Loucy (cell line): ENCODE results near the gene CLEC16A.

Experiments
- H2AFZ ChIP-seq: fragments of 200-600 bp; sonication (generic); 2 replicates; pipeline ENCODE4 v1.6.0; 2016; ENCODE audit warnings: antibody characterized with exemption, mild to moderate bottlenecking, low read length, moderate library complexity
- H3F3A ChIP-seq: fragments of 200-600 bp; 2 replicates; pipeline ENCODE4 v1.6.0; 2016; ENCODE audit warnings: antibody characterized with exemption, low read depth, mild to moderate bottlenecking
- H3K27me3 ChIP-seq: fragments of 200-600 bp; sonication (generic); 2 replicates; pipeline ENCODE4 v1.6.1; 2014; ENCODE audit warnings: low read length, mild to moderate bottlenecking; ENCODE audit not compliant: insufficient read depth, poor library complexity, severe bottlenecking
- H3K36me3 ChIP-seq: fragments of 200-600 bp; sonication (generic); 2 replicates; pipeline ENCODE4 v1.6.1; 2016; ENCODE audit warnings: low read length; ENCODE audit not compliant: insufficient read depth
- H3K4me1 ChIP-seq: fragments of 200-600 bp; sonication (generic); 2 replicates; pipeline ENCODE4 v1.5.1; 2014; ENCODE audit warnings: low read length, mild to moderate bottlenecking; ENCODE audit not compliant: insufficient read depth, poor library complexity, severe bottlenecking
- H3K4me2 ChIP-seq: fragments of 200-600 bp; sonication (generic); 2 replicates; pipeline ENCODE4 v1.6.0; 2014; ENCODE audit warnings: antibody characterized with exemption, low read length, low read depth, mild to moderate bottlenecking; ENCODE audit not compliant: poor library complexity, severe bottlenecking
- H3K4me3 ChIP-seq: fragments of 200-600 bp; sonication (generic); 2 replicates; pipeline ENCODE4 v1.5.1; 2014; ENCODE audit warnings: low read length, mild to moderate bottlenecking, mixed read lengths; ENCODE audit not compliant: poor library complexity, severe bottlenecking
- H3K79me2 ChIP-seq: fragments of 200-600 bp; sonication (generic); 2 replicates; pipeline ENCODE4 v1.6.1; 2014; ENCODE audit warnings: low read length; ENCODE audit not compliant: insufficient read depth
- H3K9ac ChIP-seq: fragments of 200-600 bp; sonication (generic); 2 replicates; pipeline ENCODE4 v1.6.0; 2014; ENCODE audit warnings: mild to moderate bottlenecking, low read depth, low read length, moderate library complexity; ENCODE audit not compliant: poor library complexity, severe bottlenecking
- H3K9me2 ChIP-seq: fragments of 200-600 bp; sonication (generic); replicated peaks from 2 replicates; pipeline ENCODE4 v1.6.1; 2016; ENCODE audit warnings: low read depth, low read length, mixed read lengths
- H3K9me3 ChIP-seq: fragments of 200-600 bp; sonication (generic); 2 replicates; pipeline ENCODE4 v1.6.1; 2014; ENCODE audit warnings: mild to moderate bottlenecking, antibody characterized with exemption, low read length, low read depth; ENCODE audit not compliant: insufficient read depth
- H4K20me1 ChIP-seq: fragments of 200-600 bp; sonication (generic); 2 replicates; pipeline ENCODE4 v1.6.0; 2014; ENCODE audit warnings: antibody characterized with exemption, low read length, mild to moderate bottlenecking; ENCODE audit not compliant: insufficient read depth, poor library complexity, severe bottlenecking
- EZH2phosphoT487 ChIP-seq: fragments of 200-600 bp; IDR thresholded peaks from 2 replicates; pipeline ENCODE4 v1.6.1; 2018; ENCODE audit warnings: antibody characterized with exemption, mild to moderate bottlenecking, moderate library complexity, borderline replicate concordance
- TF ChIP-seq, protein P1 (sequence below): fragments of 200-600 bp; sonication (generic); conservative IDR thresholded peaks from 2 replicates; pipeline ENCODE4 v1.5.1; 2014; ENCODE audit warnings: mild to moderate bottlenecking, antibody characterized with exemption, low read length

The CLEC16A gene

GRCh38 chr16:10957771-10958482 lies 13.6 kb downstream of the CLEC16A start:
- H3F3A ChIP-seq: no peaks in the 10 kb centered on the region
- H3K9me3 ChIP-seq: no peaks in the 10 kb centered on the region
- H3K36me3 ChIP-seq: peaks cover 8% of the 10 kb centered on the region; the same call in 1 of the 2 replicates
- peaks cover 6% of the 10 kb centered on the region; the same call in 1 of the 2 replicates for H3K79me2 ChIP-seq
- H3K9ac ChIP-seq: no peak overlapping the region
- peaks cover 10% of the 10 kb centered on the region for H3K4me1 ChIP-seq
- TF ChIP-seq, protein P1, sequence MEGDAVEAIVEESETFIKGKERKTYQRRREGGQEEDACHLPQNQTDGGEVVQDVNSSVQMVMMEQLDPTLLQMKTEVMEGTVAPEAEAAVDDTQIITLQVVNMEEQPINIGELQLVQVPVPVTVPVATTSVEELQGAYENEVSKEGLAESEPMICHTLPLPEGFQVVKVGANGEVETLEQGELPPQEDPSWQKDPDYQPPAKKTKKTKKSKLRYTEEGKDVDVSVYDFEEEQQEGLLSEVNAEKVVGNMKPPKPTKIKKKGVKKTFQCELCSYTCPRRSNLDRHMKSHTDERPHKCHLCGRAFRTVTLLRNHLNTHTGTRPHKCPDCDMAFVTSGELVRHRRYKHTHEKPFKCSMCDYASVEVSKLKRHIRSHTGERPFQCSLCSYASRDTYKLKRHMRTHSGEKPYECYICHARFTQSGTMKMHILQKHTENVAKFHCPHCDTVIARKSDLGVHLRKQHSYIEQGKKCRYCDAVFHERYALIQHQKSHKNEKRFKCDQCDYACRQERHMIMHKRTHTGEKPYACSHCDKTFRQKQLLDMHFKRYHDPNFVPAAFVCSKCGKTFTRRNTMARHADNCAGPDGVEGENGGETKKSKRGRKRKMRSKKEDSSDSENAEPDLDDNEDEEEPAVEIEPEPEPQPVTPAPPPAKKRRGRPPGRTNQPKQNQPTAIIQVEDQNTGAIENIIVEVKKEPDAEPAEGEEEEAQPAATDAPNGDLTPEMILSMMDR: no peak
- no peak for TF ChIP-seq EZH2phosphoT487
- H4K20me1 ChIP-seq: no peaks in the 10 kb centered on the region
- H3K9me2 ChIP-seq: no peaks in the 10 kb centered on the region
- H3K4me3 ChIP-seq: no peak overlapping the region
- H2AFZ ChIP-seq: no peak overlapping the region
- no peaks in the 10 kb centered on the region for H3K27me3 ChIP-seq
- H3K4me2 ChIP-seq: no peak overlapping the region

DNA sequence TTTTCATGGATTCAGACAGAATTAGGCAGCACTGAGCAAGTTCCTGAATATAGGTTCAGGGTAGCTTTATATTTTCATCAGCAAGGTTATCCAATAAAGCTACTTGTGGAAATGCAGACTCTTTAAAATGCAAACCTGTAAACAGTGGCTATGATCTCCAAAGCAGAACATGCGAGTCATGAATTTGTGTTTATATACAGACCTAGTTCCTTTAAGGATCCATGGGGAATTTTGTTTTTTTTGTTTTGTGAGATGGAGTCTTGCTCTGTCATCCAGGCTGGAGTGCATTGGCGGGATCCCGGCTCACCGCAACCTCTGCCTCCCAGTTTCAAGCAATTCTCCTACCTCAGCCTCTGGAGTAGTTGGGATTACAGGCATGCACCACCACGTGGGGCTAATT lies 14.8 kb downstream of the CLEC16A start:
- H3K36me3 ChIP-seq: peaks cover 18% of the 10 kb centered on the region; the same call in 1 of the 2 replicates
- no peaks in the 10 kb centered on the region for H3K27me3 ChIP-seq
- no peak overlapping the region for H3K4me3 ChIP-seq
- TF ChIP-seq, protein P1: no peak
- TF ChIP-seq EZH2phosphoT487: no peak
- H2AFZ ChIP-seq: no peak overlapping the region
- peaks cover 7% of the 10 kb centered on the region for H3K4me1 ChIP-seq
- no peaks in the 10 kb centered on the region for H3K9me3 ChIP-seq
- no peak overlapping the region for H3K9ac ChIP-seq
- no peak overlapping the region for H3K4me2 ChIP-seq
- no peaks in the 10 kb centered on the region for H4K20me1 ChIP-seq
- no peaks in the 10 kb centered on the region for H3F3A ChIP-seq
- no peaks in the 10 kb centered on the region for H3K9me2 ChIP-seq
- peaks cover 6% of the 10 kb centered on the region; the same call in 1 of the 2 replicates for H3K79me2 ChIP-seq

DNA sequence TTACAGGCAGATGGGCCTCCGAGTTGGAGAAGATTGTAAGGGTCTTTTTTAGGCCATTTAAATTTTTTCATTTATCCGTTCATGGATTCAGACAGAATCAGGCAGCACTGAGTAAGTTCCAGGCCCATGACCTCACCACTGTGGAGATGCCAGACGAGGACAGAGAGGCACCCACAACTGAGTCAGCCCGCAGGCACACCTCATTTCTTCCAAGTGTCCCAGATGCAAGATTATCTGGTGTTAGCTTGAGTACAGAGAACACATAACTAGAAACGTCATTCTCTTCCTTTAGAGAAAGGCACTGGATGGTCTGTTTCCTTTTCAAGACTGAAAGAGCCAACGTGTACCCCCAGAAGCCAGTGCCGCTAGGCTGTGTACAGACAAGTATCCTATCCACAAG lies 16.9 kb downstream of the CLEC16A start:
- no peaks in the 10 kb centered on the region for H3K27me3 ChIP-seq
- peaks cover 12% of the 10 kb centered on the region for H3K4me1 ChIP-seq
- H3K4me3 ChIP-seq: no peak overlapping the region
- H2AFZ ChIP-seq: no peak overlapping the region
- H3F3A ChIP-seq: no peaks in the 10 kb centered on the region
- H4K20me1 ChIP-seq: no peaks in the 10 kb centered on the region
- no peaks in the 10 kb centered on the region for H3K79me2 ChIP-seq
- peaks cover 18% of the 10 kb centered on the region; the same call in 1 of the 2 replicates for H3K36me3 ChIP-seq
- H3K9ac ChIP-seq: no peak overlapping the region
- no peaks in the 10 kb centered on the region for H3K9me3 ChIP-seq
- TF ChIP-seq, protein P1: no peak
- TF ChIP-seq EZH2phosphoT487: no peak
- H3K9me2 ChIP-seq: no peaks in the 10 kb centered on the region
- H3K4me2 ChIP-seq: no peak overlapping the region
